ENCODE measurements around the gene RBM27.
"Not testable (repeated sequence)": the region's sequence is repeated elsewhere in the genome, so short reads cannot be mapped to it uniquely, and the experiment has no call there.

RBM27 gene, protein sequence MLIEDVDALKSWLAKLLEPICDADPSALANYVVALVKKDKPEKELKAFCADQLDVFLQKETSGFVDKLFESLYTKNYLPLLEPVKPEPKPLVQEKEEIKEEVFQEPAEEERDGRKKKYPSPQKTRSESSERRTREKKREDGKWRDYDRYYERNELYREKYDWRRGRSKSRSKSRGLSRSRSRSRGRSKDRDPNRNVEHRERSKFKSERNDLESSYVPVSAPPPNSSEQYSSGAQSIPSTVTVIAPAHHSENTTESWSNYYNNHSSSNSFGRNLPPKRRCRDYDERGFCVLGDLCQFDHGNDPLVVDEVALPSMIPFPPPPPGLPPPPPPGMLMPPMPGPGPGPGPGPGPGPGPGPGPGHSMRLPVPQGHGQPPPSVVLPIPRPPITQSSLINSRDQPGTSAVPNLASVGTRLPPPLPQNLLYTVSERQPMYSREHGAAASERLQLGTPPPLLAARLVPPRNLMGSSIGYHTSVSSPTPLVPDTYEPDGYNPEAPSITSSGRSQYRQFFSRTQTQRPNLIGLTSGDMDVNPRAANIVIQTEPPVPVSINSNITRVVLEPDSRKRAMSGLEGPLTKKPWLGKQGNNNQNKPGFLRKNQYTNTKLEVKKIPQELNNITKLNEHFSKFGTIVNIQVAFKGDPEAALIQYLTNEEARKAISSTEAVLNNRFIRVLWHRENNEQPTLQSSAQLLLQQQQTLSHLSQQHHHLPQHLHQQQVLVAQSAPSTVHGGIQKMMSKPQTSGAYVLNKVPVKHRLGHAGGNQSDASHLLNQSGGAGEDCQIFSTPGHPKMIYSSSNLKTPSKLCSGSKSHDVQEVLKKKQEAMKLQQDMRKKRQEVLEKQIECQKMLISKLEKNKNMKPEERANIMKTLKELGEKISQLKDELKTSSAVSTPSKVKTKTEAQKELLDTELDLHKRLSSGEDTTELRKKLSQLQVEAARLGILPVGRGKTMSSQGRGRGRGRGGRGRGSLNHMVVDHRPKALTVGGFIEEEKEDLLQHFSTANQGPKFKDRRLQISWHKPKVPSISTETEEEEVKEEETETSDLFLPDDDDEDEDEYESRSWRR

GRCh38 chr5:146203011-146203871 lies at the start of gene RBM27:
Gene RBM27, plus strand, starts transcription at chr5:146203605. Its CDS starts 161 bp downstream, at chr5:146203766.
- peak within 1 kb of the TSS; percentile 76 for H3K4me3 ChIP-seq (ENCODE audit: low read length)
- TF ChIP-seq, protein P1, sequence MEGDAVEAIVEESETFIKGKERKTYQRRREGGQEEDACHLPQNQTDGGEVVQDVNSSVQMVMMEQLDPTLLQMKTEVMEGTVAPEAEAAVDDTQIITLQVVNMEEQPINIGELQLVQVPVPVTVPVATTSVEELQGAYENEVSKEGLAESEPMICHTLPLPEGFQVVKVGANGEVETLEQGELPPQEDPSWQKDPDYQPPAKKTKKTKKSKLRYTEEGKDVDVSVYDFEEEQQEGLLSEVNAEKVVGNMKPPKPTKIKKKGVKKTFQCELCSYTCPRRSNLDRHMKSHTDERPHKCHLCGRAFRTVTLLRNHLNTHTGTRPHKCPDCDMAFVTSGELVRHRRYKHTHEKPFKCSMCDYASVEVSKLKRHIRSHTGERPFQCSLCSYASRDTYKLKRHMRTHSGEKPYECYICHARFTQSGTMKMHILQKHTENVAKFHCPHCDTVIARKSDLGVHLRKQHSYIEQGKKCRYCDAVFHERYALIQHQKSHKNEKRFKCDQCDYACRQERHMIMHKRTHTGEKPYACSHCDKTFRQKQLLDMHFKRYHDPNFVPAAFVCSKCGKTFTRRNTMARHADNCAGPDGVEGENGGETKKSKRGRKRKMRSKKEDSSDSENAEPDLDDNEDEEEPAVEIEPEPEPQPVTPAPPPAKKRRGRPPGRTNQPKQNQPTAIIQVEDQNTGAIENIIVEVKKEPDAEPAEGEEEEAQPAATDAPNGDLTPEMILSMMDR (IDR thresholded peaks at IDR 0.05; ENCODE audit: insufficient read depth, low read depth, low read length, missing control alignments), result no peak
- DNase-seq (ENCODE audit: low read depth), result peak; percentile 99

DNA sequence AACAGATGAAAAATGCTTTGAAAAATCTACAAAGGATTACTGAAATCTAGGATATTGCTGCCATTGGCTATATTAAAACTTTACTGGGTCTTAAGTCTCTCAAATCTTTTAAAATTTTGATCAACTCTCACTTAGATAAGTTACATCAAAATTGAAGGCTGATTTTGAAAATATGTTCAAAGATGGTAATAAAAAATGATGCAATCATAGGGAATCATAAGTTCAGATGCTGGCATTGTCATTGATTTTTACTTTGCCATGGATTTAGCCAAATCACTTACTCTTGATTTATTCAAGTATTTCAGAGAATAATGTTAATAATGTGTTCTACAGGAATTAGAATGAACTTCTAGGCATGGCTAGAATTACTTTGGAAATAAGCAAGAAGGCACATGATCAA lies 45.1 kb upstream of the RBM27 start:
- H3K4me3 ChIP-seq (ENCODE audit: low read length), result no peak overlapping the region
- TF ChIP-seq, protein P1 (IDR thresholded peaks at IDR 0.05; ENCODE audit: insufficient read depth, low read depth, low read length, missing control alignments), result no peak
- DNase-seq (ENCODE audit: low read depth), result no peak

DNA sequence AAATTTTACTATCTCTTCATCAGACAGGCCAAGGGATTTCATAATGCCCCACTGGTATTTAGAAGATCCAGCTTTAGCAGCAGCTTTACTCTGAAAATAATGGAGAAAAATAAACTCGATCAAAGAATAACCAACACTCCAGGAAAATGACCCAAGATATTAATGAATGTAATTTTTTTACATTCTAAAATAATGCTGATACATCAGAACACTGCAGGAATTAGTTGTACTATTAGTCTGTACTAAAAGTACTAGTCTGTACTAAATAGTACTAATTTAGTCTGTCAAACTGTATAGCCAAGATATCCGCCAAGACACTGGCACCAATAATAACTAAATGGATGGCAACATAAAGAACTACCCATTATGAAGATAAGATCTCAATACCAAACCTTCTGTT lies 39.0 kb upstream of the RBM27 start:
- H3K4me3 ChIP-seq (ENCODE audit: low read length), result no peak overlapping the region
- TF ChIP-seq, protein P1 (IDR thresholded peaks at IDR 0.05; ENCODE audit: insufficient read depth, low read depth, low read length, missing control alignments), result no peak
- no peak for DNase-seq (ENCODE audit: low read depth)

DNA sequence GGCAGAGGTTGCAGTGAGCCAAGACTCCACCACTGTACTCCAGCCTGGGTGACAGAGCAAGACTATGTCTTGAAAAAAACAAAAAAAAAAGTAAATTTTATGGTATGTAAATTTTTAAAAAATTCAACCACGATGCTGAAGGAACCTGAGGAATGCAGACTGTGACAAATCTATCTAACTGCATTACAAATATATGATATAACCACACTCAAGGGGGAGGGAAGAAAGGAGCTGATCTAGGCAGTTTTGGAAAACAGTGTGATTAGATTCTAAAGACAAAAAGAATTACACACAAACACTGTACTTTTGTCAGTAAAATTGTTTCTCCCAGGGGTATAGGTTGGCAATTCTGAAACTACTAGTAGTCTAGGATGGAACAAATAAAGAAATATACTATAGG lies 37.9 kb upstream of the RBM27 start:
- DNase-seq (ENCODE audit: low read depth), result no peak
- TF ChIP-seq, protein P1 (IDR thresholded peaks at IDR 0.05; ENCODE audit: insufficient read depth, low read depth, low read length, missing control alignments), result no peak
- no peak overlapping the region for H3K4me3 ChIP-seq (ENCODE audit: low read length)

- no peak overlapping the region for H3K4me3 ChIP-seq (ENCODE audit: low read length)
- TF ChIP-seq, protein P1 (IDR thresholded peaks at IDR 0.05; ENCODE audit: insufficient read depth, low read depth, low read length, missing control alignments), result no peak
- no peak for DNase-seq (ENCODE audit: low read depth)
Observed at GRCh38 chr5:146165903-146166302, 37.5 kb upstream of the RBM27 start.

DNA sequence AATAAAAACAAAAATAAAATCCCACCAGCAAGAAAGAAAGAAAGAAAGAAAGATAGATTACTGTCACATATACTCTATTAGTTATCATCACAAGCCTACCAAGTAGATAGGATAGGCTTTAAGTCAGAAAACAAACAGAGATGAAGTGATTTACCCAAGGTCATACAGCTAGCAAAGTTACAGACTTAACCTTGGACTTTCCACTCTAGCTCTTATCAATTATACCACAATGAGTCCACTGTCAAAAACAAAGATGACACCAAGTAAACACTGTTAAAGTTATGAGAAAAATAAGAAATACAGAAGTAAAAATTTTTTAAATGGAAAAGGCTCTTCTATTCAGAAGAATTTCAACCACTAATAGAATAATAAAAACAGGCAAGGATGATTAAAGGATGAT lies 34.3 kb upstream of the RBM27 start:
- no peak for DNase-seq (ENCODE audit: low read depth)
- TF ChIP-seq, protein P1 (IDR thresholded peaks at IDR 0.05; ENCODE audit: insufficient read depth, low read depth, low read length, missing control alignments), result no peak
- no peak overlapping the region for H3K4me3 ChIP-seq (ENCODE audit: low read length)

DNA sequence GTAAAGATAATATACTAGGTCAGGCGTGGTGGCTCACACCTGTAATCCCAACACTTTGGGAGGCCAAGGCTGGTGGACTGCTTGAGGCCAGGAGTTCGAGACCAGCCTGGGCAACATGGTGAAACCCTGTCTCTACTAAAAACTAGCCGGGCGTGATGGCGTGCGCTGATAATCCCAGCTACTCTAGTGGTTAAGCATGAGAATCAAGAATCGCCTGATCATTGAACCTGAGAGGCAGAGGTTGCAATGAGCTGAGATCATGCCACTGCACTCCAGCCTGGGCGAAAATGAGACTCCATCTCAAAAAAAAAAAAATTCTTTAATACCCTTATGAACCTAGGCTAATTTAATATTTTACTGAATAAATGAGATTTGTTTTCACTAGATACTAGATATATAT lies 30.4 kb upstream of the RBM27 start:
- H3K4me3 ChIP-seq (ENCODE audit: low read length), result not testable (repeated sequence)

More for the DNA sequence above, 30.4 kb upstream of the RBM27 start:
- DNase-seq (ENCODE audit: low read depth), result not testable (repeated sequence)
